Activated T-helper 1 cell treated with Interleukin-2 at 50 U/mL for 16 hours (primary cell): ENCODE measurements around the gene WDR31.

Experiments used
- DNase-seq: peaks from one replicate; pipeline ENCODE4 v3.0.0-alpha.2; 2020; ENCODE audit warnings: low read depth

The WDR31 gene

GRCh38 chr9:113331780-113332179 lies 8.3 kb downstream of the WDR31 start:
- no peak for DNase-seq

- DNase-seq = no peak
Observed at GRCh38 chr9:113328045-113328782, 11.9 kb downstream of the WDR31 start.

GRCh38 chr9:113326230-113326629 lies 13.8 kb downstream of the WDR31 start:
- DNase-seq = no peak

- DNase-seq = no peak
Observed at GRCh38 chr9:113322671-113323070, 17.4 kb downstream of the WDR31 start.

GRCh38 chr9:113320051-113320450 lies 20.0 kb downstream of the WDR31 start:
- DNase-seq = no peak

- no peak for DNase-seq
Observed at GRCh38 chr9:113319054-113319453, 21.0 kb downstream of the WDR31 start.

GRCh38 chr9:113317777-113318176 lies 22.3 kb downstream of the WDR31 start:
- DNase-seq = no peak

- no peak for DNase-seq
Observed at GRCh38 chr9:113316030-113316429, 24.0 kb downstream of the WDR31 start.

- DNase-seq = no peak
Observed at GRCh38 chr9:113315231-113315630, 24.8 kb downstream of the WDR31 start.

GRCh38 chr9:113313261-113313660 lies 26.8 kb downstream of the WDR31 start:
- DNase-seq = no peak

GRCh38 chr9:113311961-113312360 lies 28.1 kb downstream of the WDR31 start:
- no peak for DNase-seq

GRCh38 chr9:113310538-113310937 lies 29.5 kb downstream of the WDR31 start:
- no peak for DNase-seq

- DNase-seq = no peak
Observed at GRCh38 chr9:113309204-113309813, 30.8 kb downstream of the WDR31 start.

- no peak for DNase-seq
Observed at GRCh38 chr9:113307396-113307975, 32.6 kb downstream of the WDR31 start.

- DNase-seq = no peak
Observed at GRCh38 chr9:113306566-113306965, 33.5 kb downstream of the WDR31 start.

GRCh38 chr9:113302792-113303418 lies 37.2 kb downstream of the WDR31 start, which contains the start of gene RNF183:
RNF183 (minus strand) TSS chr9:113303376; CDS start chr9:113298184, 5,192 bp downstream.
- DNase-seq = no peak

GRCh38 chr9:113301548-113301947 lies 38.5 kb downstream of the WDR31 start:
- DNase-seq = no peak

- DNase-seq = no peak
Observed at GRCh38 chr9:113299800-113300292, 40.2 kb downstream of the WDR31 start.

- DNase-seq = no peak
Observed at GRCh38 chr9:113298924-113299770, 40.9 kb downstream of the WDR31 start.

- no peak for DNase-seq
Observed at GRCh38 chr9:113298311-113298710, 41.8 kb downstream of the WDR31 start.

GRCh38 chr9:113296796-113297558 lies 43.1 kb downstream of the WDR31 start:
- no peak for DNase-seq
